Tongue (tissue), 2 donors: Measurements from ENCODE around the gene RTEL1. TPM values are rescaled to one million over a fixed set of nuclear protein-coding genes. Genes with fewer than 3 reads are reported as not detected.
"Not testable (repeated sequence)": the region's sequence is repeated elsewhere in the genome, so short reads cannot be mapped to it uniquely, and the experiment has no call there.

ENCODE experiments used
- DNase-seq: peaks from one replicate; pipeline ENCODE4 v3.0.0-alpha.2; 2015
- total RNA-seq: library from RNA; depleted of rRNA; stranded (reverse); fragments of >200 nt; gene quantifications from one replicate; pipeline ENCODE4 v1.2.3, GENCODE V29; 2014

RTEL1 gene
- total RNA-seq, 1 donor from 2014 or later, result 9.2 TPM

DNA sequence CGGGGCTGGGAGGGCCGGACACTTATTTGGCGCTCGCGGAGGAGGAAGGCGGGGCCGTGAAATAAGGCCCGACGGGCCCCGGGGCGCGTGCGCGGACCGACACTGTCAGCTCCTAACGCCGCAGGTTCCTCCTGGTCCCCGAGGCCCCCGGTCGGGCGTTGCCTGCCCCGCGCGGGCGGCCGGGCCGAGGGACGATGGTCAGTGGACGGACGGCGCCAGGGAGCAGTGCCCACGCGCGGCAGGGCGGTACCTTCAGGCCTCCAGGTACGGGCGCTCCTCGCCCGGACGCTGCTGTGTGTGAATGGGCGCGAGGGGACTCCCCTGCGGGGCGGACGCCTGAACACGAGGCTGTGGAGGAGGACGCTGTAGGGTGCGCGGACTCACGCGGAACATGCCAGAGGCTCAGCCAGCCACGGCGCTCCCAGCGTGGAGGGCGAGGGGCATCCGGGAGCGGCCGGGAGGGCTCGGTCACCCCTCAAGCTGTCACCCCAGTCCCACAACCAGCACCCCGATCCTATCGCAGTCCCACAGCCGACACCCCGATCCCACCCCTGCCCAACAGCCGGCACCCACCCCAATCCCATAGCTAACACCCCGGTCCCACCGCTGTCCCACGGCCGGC lies 30.9 kb upstream of the RTEL1 start:
- DNase-seq, result peak; percentile 98

DNA sequence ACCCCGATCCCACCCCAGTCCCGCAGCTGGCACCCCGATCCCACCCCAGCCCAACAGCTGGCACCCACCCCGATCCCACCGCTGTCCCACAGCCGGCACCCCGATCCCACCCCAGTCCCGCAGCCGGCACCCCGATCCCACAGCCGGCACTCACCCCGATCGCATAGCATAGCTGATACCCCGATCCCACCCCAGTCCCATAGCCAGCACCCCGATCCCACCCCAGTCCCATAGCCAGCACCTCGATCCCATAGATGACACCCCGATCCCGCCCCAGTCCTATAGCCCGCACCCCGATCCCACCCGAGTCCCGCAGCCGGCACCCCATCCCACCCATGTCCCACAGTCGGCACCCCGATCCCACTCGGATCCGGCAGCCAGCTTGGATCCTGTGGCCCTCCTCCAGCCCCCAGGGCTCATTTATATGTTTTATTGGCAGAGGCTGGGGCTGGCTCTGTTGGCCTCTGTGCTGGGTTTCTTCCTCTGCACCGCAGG lies 30.3 kb upstream of the RTEL1 start:
- DNase-seq, result no peak

DNA sequence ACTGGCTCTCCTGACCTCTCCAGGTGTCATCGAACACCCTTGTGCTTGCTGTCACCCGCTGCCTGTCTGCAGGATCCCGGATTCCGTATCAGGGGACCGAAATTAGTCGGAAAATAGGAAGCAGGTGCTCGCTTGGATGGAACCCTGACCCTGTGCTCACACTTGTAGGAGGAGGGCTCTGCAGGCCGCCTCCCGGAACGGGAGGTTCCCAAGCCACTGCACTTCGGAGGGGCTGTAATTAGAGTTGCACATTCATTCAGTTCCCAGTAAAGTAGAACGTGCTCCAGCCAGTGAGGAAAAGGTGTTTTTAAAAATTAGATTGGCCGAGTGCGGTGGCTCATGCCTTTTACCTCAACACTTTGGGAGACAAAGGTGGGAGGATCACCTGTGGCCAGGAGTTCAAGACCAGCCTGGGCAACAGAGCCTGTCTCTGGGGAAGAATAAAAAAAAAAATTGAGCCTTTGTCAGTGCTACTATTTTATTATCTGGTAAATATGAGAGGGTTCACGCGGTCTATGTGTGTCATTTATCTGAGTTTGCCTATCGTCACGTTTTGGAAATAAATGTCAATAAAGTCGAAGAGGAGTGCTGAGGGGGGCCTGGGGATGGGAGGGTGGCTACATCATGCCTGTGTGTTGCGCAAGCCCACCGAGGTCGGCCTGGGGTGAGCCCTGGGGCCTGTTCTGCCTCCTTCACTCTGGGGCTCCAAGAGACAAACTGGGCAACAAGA lies 29.7 kb upstream of the RTEL1 start:
- peak; percentile 75 for DNase-seq

DNA sequence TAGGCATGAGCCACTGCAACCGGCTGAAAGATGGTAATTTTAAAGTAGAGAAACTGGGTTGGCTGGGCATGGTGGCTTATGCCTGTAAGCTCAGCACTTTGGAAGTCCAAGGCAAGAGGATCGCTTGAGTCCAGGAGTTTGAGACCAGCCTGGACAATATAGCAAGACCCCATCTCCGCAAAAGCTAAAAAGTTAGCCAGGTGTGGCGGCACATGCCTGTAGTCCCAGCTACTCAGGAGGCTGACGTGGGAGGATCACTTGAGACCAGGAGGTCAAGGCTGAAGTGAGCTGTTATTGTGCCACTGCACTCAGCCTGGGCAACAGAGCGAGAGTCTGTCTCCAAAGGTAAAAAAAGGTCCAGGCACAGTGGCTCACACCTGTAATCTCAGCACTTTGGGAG lies 27.2 kb upstream of the RTEL1 start:
- DNase-seq, result not testable (repeated sequence)

DNA sequence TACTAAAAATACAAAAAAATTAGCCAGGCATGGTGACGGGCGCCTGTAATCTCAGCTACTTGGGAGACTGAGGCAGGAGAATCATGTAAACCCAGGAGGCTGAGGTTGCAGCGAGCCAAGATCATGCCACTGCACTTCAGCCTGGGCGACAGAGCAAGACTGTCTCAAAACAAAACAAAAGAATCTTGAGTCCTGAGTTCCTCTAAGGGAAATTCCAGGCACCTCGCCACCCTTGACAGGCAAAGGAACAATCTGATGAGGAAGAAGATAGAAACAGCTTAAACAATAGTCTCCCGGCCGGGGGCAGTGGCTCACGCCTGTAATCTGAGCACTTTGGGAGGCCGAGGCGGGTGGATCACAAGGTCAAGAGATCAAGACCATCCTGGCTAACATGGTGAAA lies 26.7 kb upstream of the RTEL1 start:
- not testable (repeated sequence) for DNase-seq

DNA sequence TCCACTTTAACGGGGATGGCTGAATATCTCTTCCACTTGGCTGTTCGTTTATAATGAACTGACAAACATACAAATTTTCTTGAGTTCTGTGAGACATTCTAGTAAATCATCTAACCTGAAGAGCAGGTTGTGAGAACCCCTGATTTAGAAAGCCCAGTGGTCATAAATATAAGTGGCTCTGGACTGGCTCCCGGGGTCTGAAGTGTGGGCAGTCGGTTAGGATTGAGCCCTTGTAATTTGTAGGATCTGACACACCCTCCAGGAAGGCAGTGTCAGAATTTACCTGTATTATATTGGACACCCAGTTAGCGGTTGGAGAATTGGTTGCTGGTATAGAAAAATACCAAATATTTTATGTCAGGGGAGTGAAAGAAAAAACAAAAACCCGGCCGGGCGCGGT lies 24.4 kb upstream of the RTEL1 start:
- DNase-seq, result no peak

DNA sequence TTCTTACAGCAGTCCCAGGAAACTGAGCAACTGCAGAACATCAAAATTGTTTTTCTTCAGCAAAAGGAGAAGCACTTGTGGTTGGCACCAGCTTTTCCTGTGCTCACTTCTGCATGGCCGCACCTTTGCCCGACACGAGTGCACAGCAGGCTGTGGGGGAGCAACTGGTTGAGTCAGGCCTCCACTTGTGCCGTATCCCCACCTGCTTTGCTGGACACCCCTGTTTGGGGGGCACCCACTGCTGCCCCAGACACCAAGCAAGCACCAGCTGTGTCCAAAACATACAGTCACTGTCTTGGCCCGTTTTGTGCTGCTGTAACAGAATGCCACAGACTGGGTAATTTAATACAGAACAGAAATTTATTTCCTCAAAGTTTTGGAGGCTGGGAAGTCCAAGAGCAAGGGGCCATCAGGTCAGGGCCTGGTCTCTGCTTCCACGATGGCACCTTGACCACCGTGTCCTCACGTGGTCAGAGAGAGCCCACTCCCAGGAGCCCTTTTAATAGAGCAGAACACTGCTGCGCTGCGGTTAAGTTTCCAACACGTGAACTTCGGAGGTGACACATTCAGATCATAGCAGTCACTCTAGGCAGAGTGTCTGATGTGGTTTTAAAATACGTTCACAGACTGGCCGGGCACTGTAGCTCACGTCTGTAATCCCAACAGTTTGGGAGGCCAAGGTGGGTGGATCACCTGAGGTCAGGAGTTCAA lies 22.5 kb upstream of the RTEL1 start:
- DNase-seq, result no peak

DNA sequence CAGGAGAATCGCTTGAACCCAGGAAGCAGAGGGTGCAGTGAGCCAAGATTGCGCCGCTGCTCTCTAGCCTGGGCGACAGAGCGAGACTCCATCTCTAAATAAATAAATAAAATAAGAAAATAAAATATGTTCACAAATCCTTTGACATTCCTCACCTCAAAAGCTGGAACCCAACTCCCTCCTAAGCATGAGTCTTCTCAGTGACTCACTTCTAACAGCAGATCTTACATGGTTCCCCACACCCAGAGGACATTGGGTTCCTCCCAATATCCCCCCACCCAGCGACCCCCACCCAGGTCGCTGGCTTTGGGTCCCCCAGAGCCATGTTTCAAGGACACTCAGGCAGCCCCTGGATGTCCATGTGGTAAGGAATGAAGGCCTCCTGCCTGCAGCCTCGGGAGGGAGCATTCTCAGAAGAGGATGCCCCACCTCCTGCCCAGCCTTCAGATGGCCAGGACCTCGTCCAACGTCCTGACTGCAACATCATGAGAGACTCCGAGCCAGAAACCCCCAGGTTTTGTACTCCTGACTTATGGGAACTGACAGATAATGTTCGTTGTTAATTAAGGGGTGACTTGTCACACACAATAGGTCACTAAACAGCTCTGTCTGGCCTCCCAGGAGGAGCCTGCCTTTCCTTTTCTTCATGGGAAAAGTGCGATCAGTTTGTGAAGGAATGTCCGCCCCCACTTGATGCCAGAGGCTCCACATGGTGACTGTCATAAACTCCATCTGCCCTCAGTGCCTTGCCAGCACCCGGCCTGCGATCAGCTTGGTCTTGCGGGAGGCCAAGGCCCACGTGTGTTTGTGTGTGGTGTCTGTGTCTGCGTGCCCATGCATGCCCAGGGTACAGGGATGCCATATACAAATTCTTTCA lies 21.1 kb upstream of the RTEL1 start:
- DNase-seq, result no peak

DNA sequence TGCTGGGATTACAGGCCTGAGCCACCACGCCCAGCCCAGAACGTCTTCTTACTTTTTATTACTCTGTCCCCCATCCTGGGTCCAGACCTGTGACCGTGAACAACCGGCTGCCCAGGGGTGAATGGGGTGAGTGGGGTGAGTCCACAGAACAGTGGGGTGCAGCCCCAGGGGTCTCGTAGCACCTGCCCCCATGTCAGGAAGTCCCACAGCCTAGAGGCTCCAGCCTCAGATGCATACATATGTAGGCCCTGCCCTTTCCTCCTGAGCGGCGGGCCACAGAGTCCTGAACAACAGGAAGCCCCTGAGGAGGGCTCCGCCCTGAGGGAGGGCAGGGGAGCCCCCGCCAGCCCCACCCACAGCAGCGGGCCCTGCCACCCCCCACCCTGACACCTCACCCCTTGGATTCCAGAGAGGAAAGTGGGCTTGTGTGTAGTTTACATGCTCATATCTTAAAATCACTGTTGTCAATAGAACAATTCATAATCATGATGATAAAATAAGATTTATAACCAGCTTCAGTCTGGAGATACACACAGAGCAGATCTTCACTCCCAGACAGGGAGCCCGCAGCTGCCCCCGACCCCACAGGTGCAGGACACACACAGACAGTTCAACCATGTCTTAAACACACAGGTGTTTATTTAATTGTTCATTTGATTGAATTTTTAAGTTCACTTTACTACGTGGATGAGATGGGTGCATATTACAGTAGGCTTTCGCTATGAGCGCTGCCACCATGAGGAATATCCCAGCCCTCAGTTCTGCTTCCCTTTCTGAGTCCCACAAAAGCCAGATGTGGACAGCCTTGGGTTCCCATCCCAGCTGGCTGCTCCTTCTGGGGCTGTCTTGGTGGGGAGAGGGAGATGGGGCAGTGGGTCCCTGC lies 18.8 kb upstream of the RTEL1 start:
- no peak for DNase-seq

DNA sequence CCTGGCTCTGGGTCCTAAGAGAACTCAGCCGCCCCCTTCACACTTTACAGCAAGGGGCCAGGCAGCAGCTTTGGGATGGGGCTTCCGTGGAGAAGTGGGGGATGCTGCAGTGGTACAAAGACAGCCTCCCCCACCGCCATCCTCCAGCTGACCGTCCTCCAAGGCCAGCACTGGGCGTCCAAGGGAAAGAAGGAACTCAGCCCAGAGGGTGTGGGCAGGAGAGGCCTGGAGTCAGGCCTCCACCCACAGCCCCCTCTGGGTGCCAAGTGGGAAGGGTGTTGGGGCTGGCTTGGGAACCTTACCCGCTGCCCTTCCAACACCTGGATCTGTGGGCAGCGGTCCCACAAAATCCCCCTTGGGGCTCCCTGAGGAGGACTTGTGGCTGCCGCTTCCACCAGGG lies 18.0 kb upstream of the RTEL1 start:
- DNase-seq, result no peak

DNA sequence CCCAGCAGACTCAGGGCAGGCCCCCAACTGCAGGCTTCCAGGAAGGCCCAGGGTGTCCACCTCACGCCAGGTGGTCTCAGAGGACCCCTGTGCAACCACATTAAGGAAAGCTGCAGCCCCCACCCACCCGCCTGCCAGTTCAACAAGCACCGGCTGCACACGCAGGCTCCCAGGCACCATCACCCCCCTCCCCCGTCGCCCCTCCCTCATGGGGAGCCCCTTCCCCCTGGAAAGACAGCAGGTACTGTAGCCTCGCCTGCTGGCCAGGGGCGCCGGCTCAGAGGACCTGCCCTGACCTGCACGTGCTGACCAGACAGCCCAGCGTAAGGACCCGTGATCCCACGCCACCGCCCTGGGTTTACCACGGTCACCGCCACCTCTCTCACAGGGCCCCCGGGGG lies 17.4 kb upstream of the RTEL1 start:
- DNase-seq, result not testable (repeated sequence)

DNA sequence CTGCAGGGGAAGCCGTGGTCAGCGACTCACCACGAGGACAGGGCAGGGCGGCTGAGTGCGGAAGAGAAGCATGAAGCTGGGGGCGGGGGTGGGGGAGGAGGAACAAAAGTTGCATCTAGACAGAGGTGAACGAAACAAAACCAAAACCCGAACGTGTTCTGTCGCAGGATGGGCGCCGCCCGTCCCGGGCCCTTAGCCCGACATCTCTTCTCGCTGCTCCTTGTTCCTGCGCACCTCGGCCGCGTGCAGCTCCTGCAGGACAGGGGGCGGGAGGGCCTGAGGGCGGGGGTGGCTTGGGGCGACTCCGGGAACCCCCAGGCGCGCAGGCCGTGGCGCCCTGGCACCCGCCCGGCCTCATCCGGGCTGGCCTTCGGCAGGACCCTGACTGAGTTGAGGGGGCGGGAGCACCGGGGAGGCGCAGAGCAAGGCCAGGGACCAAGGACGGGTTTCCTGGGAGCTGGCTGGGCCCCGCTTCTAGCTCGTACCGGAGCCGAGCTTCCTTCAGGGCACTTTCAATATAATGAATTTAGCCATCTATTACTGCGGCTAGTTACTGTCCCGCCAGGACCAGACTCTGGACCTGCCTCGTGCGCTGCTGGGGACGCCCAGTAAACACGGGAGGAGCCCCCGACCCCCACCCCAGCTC lies 16.8 kb upstream of the RTEL1 start:
- no peak for DNase-seq

DNA sequence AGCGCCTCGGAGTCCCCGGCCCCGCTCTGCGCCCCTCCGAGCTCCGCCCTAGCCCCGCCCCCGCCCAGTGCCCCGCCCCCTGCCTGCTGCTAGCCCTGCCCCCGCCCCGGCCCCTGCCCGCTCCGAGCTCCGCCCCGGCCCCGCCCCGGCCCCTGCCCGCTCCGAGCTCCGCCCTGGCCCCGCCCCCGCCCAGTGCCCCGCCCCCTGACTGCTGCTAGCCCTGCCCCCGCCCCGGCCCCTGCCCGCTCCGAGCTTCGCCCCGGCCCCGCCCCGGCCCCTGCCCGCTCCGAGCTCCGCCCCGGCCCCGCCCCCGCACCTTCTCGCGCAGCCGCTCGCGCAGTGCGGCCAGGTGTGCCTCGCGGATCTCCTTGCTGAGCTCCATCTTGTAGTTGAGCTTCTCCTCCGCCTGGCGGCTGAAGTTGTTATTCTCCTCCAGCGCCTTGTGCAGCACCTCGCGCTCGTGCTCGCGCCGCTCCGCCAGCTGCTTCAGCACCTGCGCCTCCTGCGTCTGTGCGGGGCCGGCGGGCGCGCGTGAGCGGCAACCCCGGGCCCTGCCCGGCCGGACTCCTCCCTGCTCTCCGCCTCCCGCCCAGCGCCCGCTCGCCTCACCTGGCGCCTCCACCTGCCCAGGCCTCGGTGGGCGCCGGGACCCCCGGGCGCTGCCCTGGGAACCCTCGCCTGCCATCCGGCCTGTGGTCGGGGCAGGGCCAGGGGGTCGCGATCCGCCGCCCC lies 16.2 kb upstream of the RTEL1 start:
- DNase-seq, result peak; percentile 95

DNA sequence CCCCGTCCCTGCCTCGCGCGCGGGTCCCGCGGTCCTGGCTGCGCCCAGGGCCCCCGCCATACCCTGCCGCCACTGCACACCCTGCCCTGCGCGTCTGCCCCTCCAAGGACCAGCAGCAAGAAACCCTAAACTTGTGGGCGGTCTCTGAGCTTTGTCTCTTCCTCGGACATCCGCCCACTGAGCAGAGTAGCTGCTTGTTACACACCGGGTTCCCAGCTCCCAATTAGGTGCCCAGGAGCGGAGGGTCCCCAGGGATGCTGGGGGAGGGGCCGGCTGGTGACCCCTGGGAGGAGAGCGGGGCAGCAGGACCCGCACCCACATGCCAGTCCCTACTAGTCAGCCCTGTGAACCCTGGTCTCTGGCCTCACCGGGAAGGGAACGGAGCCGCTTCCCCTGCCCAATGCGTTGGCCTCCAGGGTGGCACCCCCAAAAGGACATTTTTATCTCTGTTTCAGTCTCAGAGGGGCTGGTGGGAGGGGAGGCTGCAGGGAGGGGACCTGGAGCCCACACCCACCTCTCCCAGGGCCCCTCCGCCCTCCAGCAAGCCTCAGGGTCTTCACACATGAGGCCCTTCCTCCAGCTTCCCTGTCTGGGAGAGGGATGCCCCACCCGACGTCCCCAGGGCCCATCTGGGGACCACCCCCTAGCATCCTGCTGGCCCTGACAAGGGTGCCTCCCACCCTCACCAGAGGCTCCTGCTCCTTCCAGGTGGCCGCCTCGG lies 15.4 kb upstream of the RTEL1 start:
- DNase-seq, result no peak

DNA sequence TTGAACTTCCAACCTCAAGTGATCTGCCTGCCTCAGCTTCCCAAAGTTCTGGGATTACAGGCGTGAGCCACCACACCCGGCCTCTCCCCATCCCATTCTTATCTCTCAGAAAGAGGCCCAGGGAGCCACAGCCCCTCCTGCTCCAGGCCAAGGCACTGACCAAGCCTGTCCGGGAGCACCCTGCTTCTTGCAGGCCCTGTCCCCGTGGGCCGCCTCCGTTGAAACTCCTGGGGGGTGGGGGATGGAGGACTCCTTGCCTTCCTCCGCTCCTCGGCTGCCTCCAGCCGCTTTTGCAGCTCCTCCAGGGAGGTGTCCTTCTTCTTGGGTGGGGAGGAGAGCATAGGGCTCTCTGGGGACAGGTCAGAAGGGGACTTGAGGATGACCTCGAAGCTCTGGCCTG lies 14.6 kb upstream of the RTEL1 start:
- no peak for DNase-seq

DNA sequence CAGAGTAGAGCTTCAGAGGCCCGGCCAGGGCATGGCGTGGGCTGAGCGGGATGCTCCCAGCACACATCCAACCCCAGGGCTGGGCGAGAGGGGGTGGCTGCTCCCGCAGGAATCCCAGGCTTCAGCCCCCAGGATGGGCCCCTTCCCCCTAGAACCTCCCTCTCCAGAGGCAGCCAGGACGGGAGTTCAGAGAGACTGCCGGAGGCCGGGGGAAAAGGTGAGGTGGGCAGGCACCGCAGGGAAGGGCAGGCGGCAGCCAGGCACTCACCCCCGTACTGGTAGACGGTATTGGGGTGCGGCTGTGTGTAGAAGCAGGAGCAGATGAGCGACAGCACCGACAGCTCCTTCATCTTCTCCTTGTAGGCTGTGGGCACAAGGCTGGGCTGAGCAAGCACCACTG lies 14.2 kb upstream of the RTEL1 start:
- no peak for DNase-seq

DNA sequence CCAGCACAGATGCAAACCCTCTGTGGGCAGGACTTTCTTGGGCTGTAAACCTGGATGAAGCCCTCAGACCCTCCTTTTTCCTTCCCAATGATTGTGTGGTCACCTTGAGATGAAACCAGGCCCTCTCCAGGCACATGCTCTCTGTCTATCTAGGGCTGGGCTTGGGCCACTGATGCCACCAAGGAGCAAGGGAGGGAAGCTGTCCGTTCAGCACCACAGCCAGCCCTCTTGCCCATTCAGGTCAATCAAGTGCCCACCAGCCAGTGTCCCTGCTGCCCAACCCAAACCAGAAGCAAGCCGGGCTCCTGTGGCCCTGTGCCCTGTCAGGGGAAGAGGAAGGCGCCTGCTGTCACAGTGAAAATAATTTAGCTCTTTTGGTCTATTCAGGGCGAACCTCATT lies 12.9 kb upstream of the RTEL1 start:
- DNase-seq, result no peak

DNA sequence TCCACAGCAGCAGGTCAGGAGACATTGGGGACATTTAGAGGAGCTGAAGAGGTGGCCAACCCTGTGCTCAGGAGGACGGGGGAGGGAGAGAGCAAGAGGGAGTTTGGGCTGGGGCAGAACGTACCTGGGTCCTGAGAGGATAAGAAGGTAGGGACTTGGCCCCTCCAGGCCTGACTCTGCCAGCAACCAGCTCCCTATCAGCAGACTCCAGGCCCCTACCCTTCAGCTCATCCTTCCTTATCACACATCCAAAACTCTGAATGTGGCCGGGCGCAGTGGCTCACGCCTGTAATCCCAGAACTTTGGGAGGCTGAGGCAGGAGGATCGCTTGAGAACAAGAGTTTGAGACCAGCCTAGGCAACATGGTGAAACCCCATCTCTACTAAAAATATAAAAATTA lies 9.9 kb upstream of the RTEL1 start:
- DNase-seq, result no peak

DNA sequence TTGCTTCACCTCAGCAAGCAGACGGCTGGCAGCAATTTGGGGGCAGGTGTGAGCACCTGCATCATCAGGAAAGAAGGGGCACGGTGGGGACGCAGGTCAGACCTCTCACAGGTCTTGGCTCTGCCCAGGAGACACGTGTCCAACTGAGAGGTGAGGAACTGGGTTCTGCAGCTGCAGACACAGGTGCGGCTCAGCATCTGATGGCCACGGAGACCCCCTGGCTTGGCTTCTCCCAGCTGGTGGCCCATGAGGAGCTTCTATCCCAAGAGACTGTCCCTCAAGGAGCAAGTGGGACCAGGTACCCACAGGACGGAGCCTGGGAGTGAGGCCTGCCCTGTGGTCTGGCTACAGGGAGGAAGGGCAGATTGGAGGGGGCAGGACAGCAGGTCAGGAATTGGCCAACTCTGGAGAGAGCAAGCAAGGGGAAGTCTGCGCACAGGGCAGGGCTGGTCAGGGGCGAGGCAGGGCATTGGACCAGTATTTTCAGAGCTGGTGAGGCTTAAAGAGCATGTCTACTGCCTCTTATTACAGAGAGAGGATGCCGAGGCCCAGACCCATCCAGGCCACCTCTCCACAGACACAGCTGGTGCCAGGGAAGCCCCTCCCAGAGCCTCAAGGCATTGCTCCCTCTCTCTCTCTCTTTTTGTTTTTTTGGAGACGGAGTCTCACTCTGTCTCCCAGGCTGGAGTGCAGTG lies 9.1 kb upstream of the RTEL1 start:
- no peak for DNase-seq
